ENCODE measurements around the gene SORCS2.
"Not testable (repeated sequence)": the region's sequence is repeated elsewhere in the genome, so short reads cannot be mapped to it uniquely, and the experiment has no call there.

SORCS2 gene

GRCh38 chr4:7593646-7594412 lies 401.5 kb downstream of the SORCS2 start:
- CTCF ChIA-PET: no interaction called here
- no peak for TF ChIP-seq CTCF (IDR thresholded peaks at IDR 0.05; ENCODE audit: control extremely low read depth, extremely low read depth, low read depth, missing control alignments)
- DNase-seq (ENCODE audit: extremely low spot score): no peak
- POLR2A ChIA-PET: no interaction called here

- TF ChIP-seq CTCF (IDR thresholded peaks at IDR 0.05; ENCODE audit: control extremely low read depth, extremely low read depth, low read depth, missing control alignments): no peak
- ChIA-PET POLR2A (no interaction called here), CTCF (no interaction called here)
- no peak for DNase-seq (ENCODE audit: extremely low spot score)
Measured at GRCh38 chr4:7595934-7596461, 403.7 kb downstream of the SORCS2 start.

GRCh38 chr4:7596918-7597606 lies 404.7 kb downstream of the SORCS2 start:
- no peak for DNase-seq (ENCODE audit: extremely low spot score)
- ChIA-PET CTCF (no interaction called here), POLR2A (no interaction called here)
- no peak for TF ChIP-seq CTCF (IDR thresholded peaks at IDR 0.05; ENCODE audit: control extremely low read depth, extremely low read depth, low read depth, missing control alignments)

GRCh38 chr4:7598939-7599790 lies 406.8 kb downstream of the SORCS2 start:
- CTCF ChIA-PET: interaction anchor here (1.6 kb wide), 1 partner anchor 8 kb away, joined by 4 read pairs; no protein-coding TSS in a partner anchor
- DNase-seq (ENCODE audit: extremely low spot score): no peak
- POLR2A ChIA-PET: no interaction called here
- TF ChIP-seq CTCF (IDR thresholded peaks at IDR 0.05; ENCODE audit: control extremely low read depth, extremely low read depth, low read depth, missing control alignments): no peak

GRCh38 chr4:7600247-7600646 lies 407.9 kb downstream of the SORCS2 start:
- POLR2A ChIA-PET: no interaction called here
- no peak for TF ChIP-seq CTCF (IDR thresholded peaks at IDR 0.05; ENCODE audit: control extremely low read depth, extremely low read depth, low read depth, missing control alignments)
- DNase-seq (ENCODE audit: extremely low spot score): no peak
- CTCF ChIA-PET: interaction anchor here (1.6 kb wide), 1 partner anchor 9 kb away, joined by 4 read pairs; no protein-coding TSS in a partner anchor

- POLR2A ChIA-PET; CTCF ChIA-PET; DNase-seq (ENCODE audit: extremely low spot score): not testable (repeated sequence)
Measured at GRCh38 chr4:7602166-7602565, 409.8 kb downstream of the SORCS2 start.

All from GM10248 (cell line).